NCI-H128 (cell line): ENCODE results near the gene CRTAP.
"Not testable (repeated sequence)": the region's sequence is repeated elsewhere in the genome, so short reads cannot be mapped to it uniquely, and the experiment has no call there.

Source experiments
- DNase-seq: peaks from one replicate; lab custom pipeline; 2025; ENCODE audit not compliant: unreplicated experiment; lab: John Stamatoyannopoulos, UW

Gene CRTAP

GRCh38 chr3:33139006-33139623, 25.3 kb downstream of the CRTAP start:
- not testable (repeated sequence) for DNase-seq

- no peak for DNase-seq
Measured at GRCh38 chr3:33139996-33140395, 26.2 kb downstream of the CRTAP start.

GRCh38 chr3:33141006-33141405, 27.2 kb downstream of the CRTAP start:
- no peak for DNase-seq

DNA sequence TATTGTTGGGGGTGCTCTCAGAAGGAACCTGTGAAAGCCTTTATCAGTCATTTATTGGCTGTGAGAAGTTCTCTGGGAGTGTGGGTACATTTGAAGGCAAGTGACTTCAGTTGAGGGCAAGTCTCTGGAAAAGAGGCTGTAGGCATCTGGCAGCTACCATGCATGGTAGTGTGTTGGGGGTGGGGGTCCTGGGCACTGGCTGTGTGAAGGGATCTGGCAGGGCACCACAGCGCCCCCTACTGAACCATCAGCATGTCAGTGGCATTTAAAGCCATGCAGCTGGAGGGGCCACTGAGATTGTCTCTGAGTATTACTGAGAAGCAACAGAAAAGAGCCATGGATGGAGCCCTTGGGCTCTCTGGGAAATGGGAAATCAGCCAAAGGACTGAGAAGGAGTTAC, 30.6 kb downstream of the CRTAP start:
- DNase-seq, result no peak

GRCh38 chr3:33145221-33145900, 31.5 kb downstream of the CRTAP start:
- DNase-seq, result no peak

DNA sequence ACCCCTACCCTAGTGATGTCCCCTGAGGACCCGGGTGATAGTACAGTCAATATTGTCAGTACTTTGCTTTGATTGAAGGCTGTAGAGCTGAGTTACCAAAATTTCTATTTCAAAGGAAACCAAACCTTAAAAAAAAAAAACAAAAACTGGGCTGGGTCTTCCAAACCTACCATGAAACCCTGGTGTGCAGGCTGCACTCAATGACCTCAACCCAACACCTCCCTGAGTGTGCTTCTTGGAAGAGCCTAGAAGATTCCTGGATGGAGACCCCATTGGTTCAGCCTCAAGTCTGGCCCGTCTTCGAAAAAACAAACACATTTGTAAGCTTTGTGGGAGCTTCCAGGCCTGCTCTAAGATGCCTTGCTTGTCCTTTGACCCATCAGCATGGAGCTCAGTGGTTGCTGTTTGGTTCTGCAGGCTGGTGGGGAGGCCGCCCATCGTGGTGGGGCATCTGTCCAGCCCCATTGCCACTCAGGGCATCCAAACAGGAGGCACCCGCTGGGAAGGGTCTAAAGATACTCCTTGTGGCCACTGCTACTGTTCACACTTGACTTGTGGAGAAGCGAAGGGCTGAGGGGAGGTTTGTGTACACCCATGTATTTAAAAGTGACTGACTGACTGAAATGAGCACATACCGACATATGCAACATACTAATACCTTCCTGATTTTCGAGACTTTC, 32.2 kb downstream of the CRTAP start:
- no peak for DNase-seq

DNA sequence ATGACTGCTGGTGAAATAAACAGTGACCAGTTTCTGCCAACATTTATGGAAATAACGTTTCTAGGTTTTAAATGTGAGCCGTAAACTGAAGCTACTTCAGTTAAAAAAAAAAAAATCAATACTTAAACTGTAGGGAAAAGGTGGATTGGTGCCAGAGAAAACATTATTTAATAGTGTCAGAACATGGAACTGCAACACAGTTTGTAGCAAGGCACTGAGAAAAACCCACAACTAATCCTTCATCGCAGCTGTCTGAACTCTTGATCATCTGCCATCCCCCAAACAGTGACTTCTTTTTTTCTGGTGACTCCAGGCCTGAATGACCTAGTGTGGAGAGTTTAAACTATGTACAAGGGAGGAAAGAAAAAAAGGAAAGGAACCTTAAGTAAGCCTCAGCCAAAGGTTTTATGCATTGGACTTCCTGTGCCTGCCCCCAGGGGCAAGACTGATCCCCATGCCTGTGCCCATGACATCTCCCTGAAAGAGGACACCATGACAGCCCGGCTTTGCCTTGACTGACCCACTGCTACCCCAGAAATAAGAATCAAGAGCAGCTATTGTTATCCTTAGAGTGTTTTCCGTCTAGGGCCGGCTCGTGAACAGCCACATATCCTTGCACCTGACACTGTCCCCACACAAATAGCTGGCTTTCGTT, 33.1 kb downstream of the CRTAP start:
- DNase-seq, result no peak

DNA sequence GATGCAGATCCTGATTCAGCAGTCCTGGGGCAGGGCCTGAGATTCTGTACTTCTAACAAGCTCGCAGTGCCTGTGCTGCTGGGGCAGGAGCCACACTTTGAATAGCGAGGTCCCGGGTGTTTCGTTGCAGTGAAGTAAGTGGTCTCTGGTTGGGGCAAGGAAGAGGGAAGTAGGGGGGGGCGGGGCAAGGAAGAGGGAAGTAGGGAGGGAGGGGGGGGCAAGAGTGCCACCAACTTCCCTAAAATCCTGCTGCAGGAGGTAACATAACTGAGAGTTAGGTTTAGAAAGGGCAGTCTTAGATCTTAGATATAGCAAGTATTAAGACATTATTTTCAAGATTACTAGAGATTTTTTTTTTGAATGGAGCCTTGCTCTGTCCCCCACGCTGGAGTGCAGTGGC, 35.5 kb downstream of the CRTAP start:
- DNase-seq, result no peak

GRCh38 chr3:33152363-33153360, 38.8 kb downstream of the CRTAP start:
- no peak for DNase-seq

DNA sequence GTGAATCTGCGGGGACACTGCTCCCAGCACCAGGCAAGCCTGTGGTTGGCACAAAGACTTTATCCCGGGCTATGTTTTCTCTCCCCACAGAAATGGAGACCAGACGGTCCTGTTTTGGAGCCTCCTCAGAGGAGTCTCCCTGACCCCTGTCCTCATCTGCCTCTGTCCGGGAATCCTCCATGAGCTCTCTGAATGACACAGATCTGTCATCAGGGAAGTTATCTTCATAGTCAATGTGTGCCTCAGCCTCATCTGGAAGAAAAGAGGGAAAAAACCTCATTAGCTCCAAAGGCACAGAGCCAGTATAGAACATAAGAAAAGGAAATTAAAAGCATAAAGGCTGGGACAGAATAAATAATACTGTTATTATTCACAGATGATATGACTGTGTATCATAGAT, 40.0 kb downstream of the CRTAP start:
- DNase-seq, result no peak

GRCh38 chr3:33155301-33155700, 41.5 kb downstream of the CRTAP start:
- no peak for DNase-seq

DNA sequence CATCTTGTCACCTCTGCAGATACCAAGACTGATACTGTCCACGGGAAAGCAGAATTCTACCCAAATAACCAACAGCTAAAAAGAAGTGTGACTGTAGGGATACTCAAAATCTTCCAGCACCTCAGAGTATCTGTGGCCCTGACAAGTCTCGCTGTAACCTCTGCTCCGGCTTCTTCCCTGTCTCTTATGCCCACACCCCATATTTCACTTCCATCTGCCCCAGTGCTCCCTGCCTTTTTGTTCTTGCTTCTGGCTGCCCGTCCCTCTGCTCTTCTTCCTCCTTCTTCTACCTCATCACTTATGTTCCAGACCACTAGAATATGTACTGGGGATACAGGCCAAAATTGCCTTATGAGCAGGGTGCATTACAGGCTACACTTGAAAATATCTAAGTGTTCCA, 45.4 kb downstream of the CRTAP start:
- DNase-seq, result no peak

- no peak for DNase-seq
Measured at GRCh38 chr3:33159981-33160380, 46.2 kb downstream of the CRTAP start.

GRCh38 chr3:33162621-33163020, 48.8 kb downstream of the CRTAP start:
- DNase-seq, result not testable (repeated sequence)

GRCh38 chr3:33165372-33165771, 51.6 kb downstream of the CRTAP start:
- DNase-seq, result no peak

DNA sequence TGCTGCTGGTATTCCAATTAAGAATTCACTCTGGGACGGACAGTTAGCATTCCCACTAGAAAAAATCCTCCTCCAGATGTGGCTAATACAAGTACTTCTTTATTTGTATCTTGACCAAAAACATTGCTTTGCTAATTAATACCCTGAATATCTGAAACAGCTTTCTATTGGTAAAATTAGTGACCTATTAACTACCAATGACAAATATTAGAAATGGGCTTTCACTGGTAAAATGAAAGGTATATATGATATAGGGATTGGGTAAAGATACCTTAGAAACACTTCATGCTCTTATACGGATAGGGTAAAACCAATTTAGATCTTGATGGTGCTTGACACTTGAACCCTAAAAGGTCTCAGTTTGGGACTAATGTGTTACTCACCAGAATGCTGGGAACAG, 52.3 kb downstream of the CRTAP start:
- no peak for DNase-seq

GRCh38 chr3:33167284-33167683, 53.5 kb downstream of the CRTAP start:
- DNase-seq, result no peak

- DNase-seq, result no peak
Measured at GRCh38 chr3:33167716-33168336, 54.0 kb downstream of the CRTAP start.

DNA sequence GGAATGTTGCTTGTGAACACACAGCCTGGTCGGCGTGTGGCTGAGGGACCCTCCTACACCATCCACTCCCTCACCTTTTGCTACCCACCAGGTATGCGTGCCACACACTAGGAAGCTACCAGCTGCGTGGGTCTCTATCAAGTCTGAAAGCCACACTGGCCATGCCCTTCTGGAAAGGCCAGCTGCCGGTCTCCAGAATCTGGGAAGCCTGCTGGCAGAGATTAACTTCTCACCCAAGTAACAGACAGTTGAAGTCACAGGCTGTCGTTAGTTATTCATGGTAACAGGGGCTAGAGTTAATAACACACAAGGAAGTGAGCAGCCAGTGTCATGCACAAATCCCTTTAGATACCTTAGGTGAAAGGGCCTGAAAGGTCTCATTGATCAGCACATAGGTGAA, 56.7 kb downstream of the CRTAP start:
- DNase-seq, result no peak

- no peak for DNase-seq
Measured at GRCh38 chr3:33171580-33171979, 57.8 kb downstream of the CRTAP start.
